NCI-H2029 treated with DMSO at 0.1 percent for 48 hours (cell line): ENCODE data around the gene HDAC4.

Experiments used
- DNase-seq: peaks from one replicate; lab custom pipeline; 2025; lab: John Stamatoyannopoulos, UW

The HDAC4 gene

GRCh38 chr2:239061824-239062570 lies 338.8 kb downstream of the HDAC4 start:
- DNase-seq, result no peak

GRCh38 chr2:239061121-239061666 lies 339.6 kb downstream of the HDAC4 start:
- no peak for DNase-seq

- no peak for DNase-seq
Observed at GRCh38 chr2:239060676-239061075, 340.1 kb downstream of the HDAC4 start.

- DNase-seq, result no peak
Observed at GRCh38 chr2:239059854-239060253, 341.0 kb downstream of the HDAC4 start.

- DNase-seq, result no peak
Observed at GRCh38 chr2:239058766-239059165, 342.1 kb downstream of the HDAC4 start.

GRCh38 chr2:239057533-239057932 lies 343.3 kb downstream of the HDAC4 start:
- DNase-seq, result no peak

- DNase-seq, result no peak
Observed at GRCh38 chr2:239056611-239057010, 344.2 kb downstream of the HDAC4 start.

- no peak for DNase-seq
Observed at GRCh38 chr2:239055756-239056493, 344.9 kb downstream of the HDAC4 start.

GRCh38 chr2:239054921-239055320 lies 345.9 kb downstream of the HDAC4 start:
- DNase-seq, result no peak

- no peak for DNase-seq
Observed at GRCh38 chr2:239053801-239054503, 346.9 kb downstream of the HDAC4 start.

GRCh38 chr2:239052798-239053665 lies 347.8 kb downstream of the HDAC4 start:
- no peak for DNase-seq

- DNase-seq, result no peak
Observed at GRCh38 chr2:239051891-239052445, 348.9 kb downstream of the HDAC4 start.

- DNase-seq, result no peak
Observed at GRCh38 chr2:239050252-239050649, 350.6 kb downstream of the HDAC4 start.

- no peak for DNase-seq
Observed at GRCh38 chr2:239049421-239050251, 351.2 kb downstream of the HDAC4 start.

- no peak for DNase-seq
Observed at GRCh38 chr2:239048736-239049135, 352.1 kb downstream of the HDAC4 start.

- no peak for DNase-seq
Observed at GRCh38 chr2:239047861-239048260, 353.0 kb downstream of the HDAC4 start.

GRCh38 chr2:239047420-239047819 lies 353.4 kb downstream of the HDAC4 start:
- no peak for DNase-seq

GRCh38 chr2:239046822-239047221 lies 354.0 kb downstream of the HDAC4 start:
- DNase-seq, result no peak

GRCh38 chr2:239044336-239044735 lies 356.5 kb downstream of the HDAC4 start:
- no peak for DNase-seq

- DNase-seq, result no peak
Observed at GRCh38 chr2:239043326-239043725, 357.5 kb downstream of the HDAC4 start.
